NCI-H1105 (cell line): ENCODE data around the gene ADA.
A peak's percentile ranks its signal among the peaks of the same experiment; 100 is the strongest.

ENCODE experiments used
- DNase-seq: peaks from one replicate; lab custom pipeline; 2025; lab: John Stamatoyannopoulos, UW

ADA gene

GRCh38 chr20:44644667-44645131 is 6.8 kb downstream of the ADA start:
- DNase-seq, result no peak

- DNase-seq, result no peak
Measured at GRCh38 chr20:44644230-44644617, 7.3 kb downstream of the ADA start.

GRCh38 chr20:44643596-44644229 is 7.8 kb downstream of the ADA start:
- no peak for DNase-seq

GRCh38 chr20:44643154-44643519 is 8.4 kb downstream of the ADA start:
- no peak for DNase-seq

- peak; percentile 62 for DNase-seq
Measured at GRCh38 chr20:44642203-44643153, 9.0 kb downstream of the ADA start.

- DNase-seq, result no peak
Measured at GRCh38 chr20:44641325-44641724, 10.2 kb downstream of the ADA start.

GRCh38 chr20:44640522-44640921 is 11.0 kb downstream of the ADA start:
- no peak for DNase-seq

- no peak for DNase-seq
Measured at GRCh38 chr20:44637522-44638372, 13.8 kb downstream of the ADA start.

- no peak for DNase-seq
Measured at GRCh38 chr20:44637042-44637441, 14.5 kb downstream of the ADA start.

GRCh38 chr20:44635877-44636276 is 15.6 kb downstream of the ADA start:
- DNase-seq, result no peak

GRCh38 chr20:44633872-44634600 is 17.5 kb downstream of the ADA start:
- no peak for DNase-seq

GRCh38 chr20:44633187-44633810 is 18.2 kb downstream of the ADA start:
- no peak for DNase-seq

- DNase-seq, result no peak
Measured at GRCh38 chr20:44632103-44632752, 19.3 kb downstream of the ADA start.

- no peak for DNase-seq
Measured at GRCh38 chr20:44630297-44630696, 21.2 kb downstream of the ADA start.

GRCh38 chr20:44629542-44629941 is 22.0 kb downstream of the ADA start:
- no peak for DNase-seq

GRCh38 chr20:44629017-44629385 is 22.5 kb downstream of the ADA start:
- no peak for DNase-seq

GRCh38 chr20:44627364-44628010 is 24.0 kb downstream of the ADA start:
- DNase-seq, result no peak

GRCh38 chr20:44626278-44626677 is 25.2 kb downstream of the ADA start:
- no peak for DNase-seq

GRCh38 chr20:44625361-44625760 is 26.1 kb downstream of the ADA start:
- no peak for DNase-seq

- no peak for DNase-seq
Measured at GRCh38 chr20:44624743-44625271, 26.7 kb downstream of the ADA start.
